B cell (primary cell): ENCODE results near the gene BID. TPM values are rescaled to one million over a fixed set of nuclear protein-coding genes. Genes with fewer than 3 reads are reported as not detected.

Experiments
- ATAC-seq: fragments of 200-7000 bp; cut with Tn5 transposase; one replicate; pipeline ENCODE4 v1.10.0; 2021; ENCODE audit warnings: low read depth, mild to moderate bottlenecking, moderate number of reproducible peaks, moderate library complexity
- CTCF ChIA-PET: fragments of 350-600 bp; sonication (Branson Sonifier 250); formaldehyde crosslinking; loops from one replicate; lab custom pipeline; 2021; ENCODE audit warnings: antibody characterized with exemption, inconsistent platforms; lab: Charles Lee
- POLR2A ChIA-PET: fragments of 350-600 bp; sonication (Branson Sonifier 250); formaldehyde crosslinking; loops from one replicate; lab custom pipeline; 2021; ENCODE audit warnings: antibody characterized with exemption; lab: Charles Lee
- DNase-seq: peaks from one replicate; pipeline ENCODE4 v3.0.0; 2013
- H2AFZ ChIP-seq: 2 replicates; pipeline ENCODE4 v1.6.1; 2012; ENCODE audit warnings: mild to moderate bottlenecking, low read depth, low read length; ENCODE audit not compliant: insufficient read depth, poor library complexity, severe bottlenecking
- H3K27ac ChIP-seq, 2 donors: 1 replicate in 1 of 2; 2 replicates in 1 of 2; pipeline ENCODE4 v1.5.1; 2012 to 2013; ENCODE audit warnings: low read length in 2 of 2, mild to moderate bottlenecking in 2 of 2, moderate library complexity in 1 of 2
- H3K27me3 ChIP-seq, 4 experiments: fragments of 200-600 bp in 1 of 4; sonication (generic) in 1 of 4; replicated peaks in 1 of 4; 1 replicate in 2 of 4; 2 replicates in 2 of 4; pipeline versions ENCODE4 v1.6.1 to v1.7.0; 2013 to 2016; ENCODE audit warnings: low read length in 3 of 4, mild to moderate bottlenecking in 2 of 4, mixed read lengths in 1 of 4, moderate library complexity in 1 of 4; ENCODE audit not compliant: insufficient read depth in 4 of 4, control insufficient read depth in 3 of 4; ENCODE audit errors: control extremely low read depth in 1 of 4
- H3K36me3 ChIP-seq, 2 experiments: replicated peaks in 1 of 2; 1 replicate in 1 of 2; 2 replicates in 1 of 2; pipeline versions ENCODE4 v1.6.1 to v1.7.1; 2013; ENCODE audit warnings: low read length in 1 of 2; ENCODE audit not compliant: insufficient read depth in 2 of 2, control insufficient read depth in 1 of 2; ENCODE audit errors: control extremely low read depth in 1 of 2, extremely low read depth in 1 of 2
- H3K4me1 ChIP-seq, 2 donors: fragments of 200-600 bp in 1 of 2; sonication (generic) in 1 of 2; 1 replicate in 1 of 2; 2 replicates in 1 of 2; pipeline versions ENCODE4 v1.5.1 to v1.6.1; 2013 to 2017; ENCODE audit warnings: low read length in 2 of 2; ENCODE audit not compliant: control insufficient read depth in 2 of 2, insufficient read depth in 2 of 2
- H3K4me2 ChIP-seq: replicated peaks from 2 replicates; pipeline ENCODE3; 2012; ENCODE audit warnings: mild to moderate bottlenecking, low read depth, low read length; ENCODE audit not compliant: poor library complexity, severe bottlenecking
- H3K4me3 ChIP-seq, 5 experiments: fragments of 200-600 bp in 1 of 5; sonication (generic) in 1 of 5; 1 replicate in 3 of 5; 2 replicates in 2 of 5; pipeline versions ENCODE4 v1.5.1 to v1.7.0; 2011 to 2016; ENCODE audit warnings: low read length in 4 of 5, mild to moderate bottlenecking in 4 of 5, low read depth in 2 of 5, control low read depth in 1 of 5, moderate library complexity in 1 of 5; ENCODE audit not compliant: insufficient read depth in 1 of 5; ENCODE audit errors: control extremely low read depth in 1 of 5, extremely low read depth in 1 of 5
- H3K79me2 ChIP-seq: fragments of 200-600 bp; sonication (generic); one replicate; pipeline ENCODE4 v1.6.0; 2016; ENCODE audit warnings: low read length; ENCODE audit not compliant: control insufficient read depth, insufficient read depth
- H3K9ac ChIP-seq: fragments of 200-600 bp; sonication (generic); 2 replicates; pipeline ENCODE4 v1.6.1; 2017; ENCODE audit warnings: mild to moderate bottlenecking, low read length, moderate library complexity
- H3K9me3 ChIP-seq, 3 donors: one replicate each; pipeline versions ENCODE4 v1.6.1 to v1.7.1; 2013; ENCODE audit warnings: low read length in 2 of 3; ENCODE audit not compliant: control insufficient read depth in 2 of 3, insufficient read depth in 1 of 3; ENCODE audit errors: control extremely low read depth in 1 of 3
- H4K20me1 ChIP-seq: 2 replicates; pipeline ENCODE4 v1.6.0; 2012; ENCODE audit warnings: mild to moderate bottlenecking, low read length; ENCODE audit not compliant: insufficient read depth, control insufficient read depth, poor library complexity, severe bottlenecking
- H3K27ac Mint-ChIP-seq: one replicate; pipeline ENCODE4 v1.8.0; 2021; ENCODE audit warnings: mixed read lengths
- H3K27me3 Mint-ChIP-seq: one replicate; pipeline ENCODE4 v1.8.0; 2021; ENCODE audit warnings: mixed read lengths
- H3K4me1 Mint-ChIP-seq: one replicate; pipeline ENCODE4 v1.8.0; 2021; ENCODE audit warnings: mixed read lengths
- H3K4me3 Mint-ChIP-seq: one replicate; pipeline ENCODE4 v1.8.0; 2021; ENCODE audit warnings: mixed read lengths
- H3K9me3 Mint-ChIP-seq: one replicate; pipeline ENCODE4 v1.8.0; 2022; ENCODE audit warnings: mixed read lengths; ENCODE audit not compliant: insufficient read depth
- EZH2 ChIP-seq: IDR thresholded peaks from 2 replicates; pipeline ENCODE4 v1.6.1; 2012; ENCODE audit warnings: borderline replicate concordance, low read depth, mild to moderate bottlenecking, moderate library complexity, low read length; ENCODE audit not compliant: insufficient read depth, poor library complexity, severe bottlenecking
- WGBS: methylation state at CpG from one replicate; pipeline ENCODE4 v1.1.5; 2013; ENCODE audit warnings: missing lambda C conversion rate; ENCODE audit not compliant: insufficient coverage; 5-methylcytosine and 5-hydroxymethylcytosine counted together
- intact Hi-C: fragments of 100-400 bp; cut with micrococcal nuclease; formaldehyde crosslinking; loops from one replicate; pipeline ENCODE4 v1.10.0; 2022
- polyA plus RNA-seq: library from polyadenylated mRNA; depleted of rRNA; stranded (reverse); fragments of >200 nt; gene quantifications from 2 replicates; pipeline ENCODE4 v1.2.3, GENCODE V29; 2012
- total RNA-seq, 2 donors: library from RNA; stranded (reverse); fragments of 120-200 nt in 1 of 2; gene quantifications; 1 replicate in 1 of 2; 2 replicates in 1 of 2; pipeline versions ENCODE4 v1.2.3 to v1.2.4, GENCODE V29; 2013 to 2022
- TF ChIP-seq, protein P1 (sequence below): fragments of 200-600 bp; IDR thresholded peaks from one replicate; pipeline ENCODE4 v1.8.0; 2022; ENCODE audit warnings: antibody characterized with exemption, mild to moderate bottlenecking

Gene BID
- total and polyA plus RNA-seq, 2 donors (not counting 1 experiment from before 2014, with no cell fraction given), result 17.5 to 23.3 TPM

DNA sequence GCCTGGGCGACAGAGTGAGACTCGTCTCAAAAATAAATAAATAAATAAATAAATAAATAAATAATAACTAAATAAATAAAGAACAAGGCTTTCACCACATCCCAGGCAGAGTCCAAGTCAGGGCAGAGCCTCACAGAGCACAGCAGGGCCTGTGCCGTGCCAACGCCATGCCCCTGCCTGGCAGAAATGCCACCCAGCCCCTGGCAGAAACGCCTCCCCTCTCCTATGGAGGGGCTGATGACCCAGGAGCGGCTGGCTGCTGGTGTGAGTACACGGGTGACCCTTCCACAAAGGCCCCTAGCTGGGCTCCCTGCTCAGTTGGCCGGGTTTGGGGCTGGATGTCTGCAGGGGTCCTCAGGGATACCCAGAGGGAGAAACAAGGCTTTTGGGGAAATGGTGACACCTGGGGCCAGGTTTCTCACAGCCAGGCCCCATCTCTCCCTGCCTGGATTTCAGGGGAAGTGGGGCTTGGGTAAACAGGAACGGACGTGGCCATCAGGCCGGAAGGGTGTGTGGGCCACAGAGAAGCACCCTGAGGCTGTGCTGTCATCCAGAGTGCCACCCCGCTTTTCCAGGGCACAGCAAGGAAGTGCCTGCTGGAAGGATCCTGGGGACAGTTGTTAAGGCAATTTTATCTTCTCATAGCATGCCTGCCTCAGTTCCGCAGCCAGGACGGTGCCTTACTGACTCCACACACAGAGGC, 5.1 kb downstream of the BID start:
- Histone ChIP-seq H3K27me3 (no peaks in the 10 kb centered on the region), H3K4me3 (no peak overlapping the region), H3K4me2 (no peak overlapping the region), H4K20me1 (peaks cover 19% of the 10 kb centered on the region), H3K9ac (no peak overlapping the region), H2AFZ (no peak overlapping the region), H3K9me3 (no peaks in the 10 kb centered on the region), H3K27ac (no peak overlapping the region), H3K79me2 (peaks cover 74% of the 10 kb centered on the region), H3K4me1 (peaks cover 45 to 60% of the 10 kb centered on the region in 2 donors), H3K36me3 (peaks cover 0 to 3% of the 10 kb centered on the region in 2 experiments)
- ChIA-PET CTCF (interaction anchor here (1.3 to 6.6 kb wide), 2 partner anchors 16 to 307 kb away, joined by 4 to 73 read pairs; no protein-coding TSS in a partner anchor), POLR2A (no interaction called here)
- intact Hi-C loops, result no loop called here
- H3K4me3 Mint-ChIP-seq, result no peak overlapping the region
- TF ChIP-seq EZH2, result no peak
- TF ChIP-seq, protein P1, sequence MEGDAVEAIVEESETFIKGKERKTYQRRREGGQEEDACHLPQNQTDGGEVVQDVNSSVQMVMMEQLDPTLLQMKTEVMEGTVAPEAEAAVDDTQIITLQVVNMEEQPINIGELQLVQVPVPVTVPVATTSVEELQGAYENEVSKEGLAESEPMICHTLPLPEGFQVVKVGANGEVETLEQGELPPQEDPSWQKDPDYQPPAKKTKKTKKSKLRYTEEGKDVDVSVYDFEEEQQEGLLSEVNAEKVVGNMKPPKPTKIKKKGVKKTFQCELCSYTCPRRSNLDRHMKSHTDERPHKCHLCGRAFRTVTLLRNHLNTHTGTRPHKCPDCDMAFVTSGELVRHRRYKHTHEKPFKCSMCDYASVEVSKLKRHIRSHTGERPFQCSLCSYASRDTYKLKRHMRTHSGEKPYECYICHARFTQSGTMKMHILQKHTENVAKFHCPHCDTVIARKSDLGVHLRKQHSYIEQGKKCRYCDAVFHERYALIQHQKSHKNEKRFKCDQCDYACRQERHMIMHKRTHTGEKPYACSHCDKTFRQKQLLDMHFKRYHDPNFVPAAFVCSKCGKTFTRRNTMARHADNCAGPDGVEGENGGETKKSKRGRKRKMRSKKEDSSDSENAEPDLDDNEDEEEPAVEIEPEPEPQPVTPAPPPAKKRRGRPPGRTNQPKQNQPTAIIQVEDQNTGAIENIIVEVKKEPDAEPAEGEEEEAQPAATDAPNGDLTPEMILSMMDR, result no peak
- H3K9me3 Mint-ChIP-seq, result no peaks in the 10 kb centered on the region
- 89% methylated on average over 10 of the region's 14 CpGs for WGBS
- H3K4me1 Mint-ChIP-seq, result peaks cover 56% of the 10 kb centered on the region
- no peak for DNase-seq
- no peak for ATAC-seq
- no peak overlapping the region for H3K27ac Mint-ChIP-seq
- no peaks in the 10 kb centered on the region for H3K27me3 Mint-ChIP-seq
